Stimulated activated CD8-positive, alpha-beta memory T cell treated with anti-CD3 and anti-CD28 coated beads, Interleukin-15, amount 100 ng/mL, for 1 hour (primary cell): ENCODE measurements around the gene PTPRZ1.

Source experiments
- DNase-seq: peaks from one replicate; pipeline ENCODE4 v3.0.0-alpha.2; 2020; ENCODE audit warnings: low read depth

PTPRZ1 gene

DNA sequence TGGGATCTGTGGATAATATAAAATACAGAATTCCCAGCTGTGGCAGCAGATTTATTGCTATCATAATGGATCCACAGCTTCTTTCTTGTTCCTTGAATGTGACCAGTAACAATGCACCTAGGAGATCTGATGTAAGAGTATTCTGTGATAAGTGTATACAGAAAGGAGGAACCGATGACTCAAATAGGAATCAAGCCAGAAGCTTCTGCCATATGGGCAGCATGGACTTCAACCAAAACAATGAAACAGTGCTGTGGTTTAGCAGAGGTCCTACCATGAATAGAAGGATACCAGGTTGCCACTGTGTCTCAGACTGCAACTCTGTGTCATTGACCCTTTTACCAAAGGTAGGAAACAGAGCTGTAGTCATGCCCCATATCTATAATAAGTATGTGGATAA is 81.8 kb downstream of the PTPRZ1 start:
- DNase-seq: no peak

DNA sequence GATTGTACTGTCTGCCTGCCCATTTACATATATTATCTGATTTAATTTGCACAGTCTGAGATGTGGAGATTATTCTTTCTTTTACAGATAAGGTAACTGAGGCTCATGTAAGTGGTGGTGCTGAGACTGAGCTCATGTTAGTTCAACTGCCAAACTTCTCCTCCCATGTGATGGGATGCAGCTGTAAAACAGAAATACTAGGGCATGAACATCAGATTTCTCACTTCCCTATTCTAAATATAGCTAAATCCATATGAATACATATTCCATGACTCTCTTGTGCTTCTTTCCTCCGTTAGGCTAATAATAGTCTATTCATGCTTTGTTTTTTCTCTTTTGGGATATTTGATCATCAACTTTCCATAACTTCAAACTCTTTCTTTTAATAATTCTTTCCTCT is 84.7 kb downstream of the PTPRZ1 start:
- DNase-seq: no peak

DNA sequence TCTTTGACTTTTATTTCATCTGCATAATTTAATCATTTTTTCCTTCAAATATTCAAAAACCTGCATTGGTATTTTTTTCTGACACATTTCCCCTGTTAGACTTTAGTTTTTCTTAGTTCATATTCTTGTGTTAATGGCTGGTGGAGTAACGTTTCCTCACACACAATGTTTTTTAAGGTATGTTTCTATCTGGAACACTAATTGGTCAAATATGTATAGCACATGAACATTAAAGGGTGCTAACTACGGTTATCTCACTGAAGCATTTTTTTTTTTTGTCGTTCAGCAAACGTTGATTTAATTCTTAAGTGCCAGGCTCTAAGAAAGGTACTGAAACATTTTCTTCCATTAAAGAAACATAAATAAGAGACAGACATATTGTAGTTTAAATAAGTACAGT is 87.7 kb downstream of the PTPRZ1 start:
- no peak for DNase-seq

DNA sequence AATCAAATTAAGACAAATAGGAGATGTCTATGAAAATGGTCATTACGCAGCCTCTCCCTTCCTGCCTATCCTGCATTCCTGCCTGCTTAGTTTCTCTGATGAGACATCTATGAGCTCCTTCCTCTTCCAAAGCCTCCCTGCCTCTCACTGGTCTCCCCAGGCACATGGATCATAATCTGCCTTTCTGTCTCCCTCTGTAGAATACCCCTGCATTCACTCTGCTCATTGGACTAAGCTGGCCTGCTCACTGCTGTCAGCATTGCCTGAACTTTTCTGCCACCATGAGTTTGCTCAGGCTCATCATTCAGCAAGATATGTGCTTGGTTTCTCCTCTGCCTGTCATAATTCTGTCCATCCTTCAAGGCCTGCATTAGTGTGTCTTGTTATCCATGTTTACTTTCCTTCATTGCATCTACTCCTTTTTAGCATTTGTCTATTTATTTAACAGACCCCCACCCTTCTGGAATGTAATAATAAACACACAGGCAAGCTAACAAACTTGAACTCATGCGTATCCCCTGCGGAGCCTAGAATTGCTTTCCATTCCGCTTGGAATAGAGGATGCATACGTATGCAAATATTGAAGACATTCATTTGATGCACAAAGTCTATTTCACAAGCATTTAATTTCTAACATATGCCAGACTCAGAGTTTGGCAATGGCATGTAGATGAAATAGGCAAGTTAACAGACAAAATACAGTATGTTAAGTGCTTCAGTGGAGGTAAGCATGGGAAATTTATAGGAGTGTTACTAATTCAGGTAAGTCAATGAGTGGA is 88.3 kb downstream of the PTPRZ1 start:
- DNase-seq: no peak

DNA sequence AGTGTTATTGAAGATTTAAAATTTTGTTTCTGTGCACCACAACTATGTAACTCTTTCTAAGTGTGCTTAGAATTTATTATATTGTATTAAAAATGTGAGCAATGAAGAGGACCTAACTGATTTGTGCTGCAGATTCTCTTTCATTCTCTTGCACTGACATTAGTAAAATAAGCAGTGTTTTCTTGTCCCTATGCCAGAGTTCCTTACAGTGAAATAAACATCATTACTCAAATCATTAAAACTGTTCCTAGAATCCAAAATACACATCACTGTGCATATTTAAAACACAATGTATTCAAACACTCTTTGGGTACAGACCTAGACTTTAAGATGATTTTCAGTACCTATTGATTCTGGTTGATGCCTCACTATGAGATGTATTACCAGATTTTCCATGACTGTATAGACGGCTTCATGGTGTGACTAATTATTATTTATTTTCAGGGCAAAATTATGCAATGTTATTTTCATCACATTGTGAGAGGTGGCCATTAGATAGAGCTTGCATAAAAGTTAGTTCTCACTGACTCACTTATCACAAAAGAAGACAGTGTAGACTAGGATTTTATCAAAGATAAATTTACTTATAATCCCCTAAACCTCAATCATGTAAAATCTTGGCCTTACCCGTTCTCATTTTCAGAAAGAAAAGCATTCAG is 93.4 kb downstream of the PTPRZ1 start:
- no peak for DNase-seq

DNA sequence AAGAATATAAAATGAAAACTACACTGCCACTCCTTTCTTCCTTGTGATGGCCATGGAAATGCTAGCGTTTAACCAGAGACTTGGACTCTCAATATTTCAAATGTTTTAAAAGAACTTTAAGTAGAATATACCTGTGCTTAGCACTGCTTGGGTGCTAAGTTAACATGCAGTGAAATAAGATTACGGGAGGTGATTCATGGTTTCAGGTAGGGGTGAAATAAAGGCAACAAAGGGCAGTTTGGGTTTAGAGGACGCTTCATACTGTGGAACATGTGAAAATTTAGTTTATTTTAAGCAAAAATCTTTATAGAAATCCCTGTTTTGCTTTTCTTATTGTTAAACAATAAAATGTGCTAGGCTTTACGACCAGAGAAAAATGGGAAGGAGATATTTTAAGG is 94.0 kb downstream of the PTPRZ1 start:
- DNase-seq: no peak

DNA sequence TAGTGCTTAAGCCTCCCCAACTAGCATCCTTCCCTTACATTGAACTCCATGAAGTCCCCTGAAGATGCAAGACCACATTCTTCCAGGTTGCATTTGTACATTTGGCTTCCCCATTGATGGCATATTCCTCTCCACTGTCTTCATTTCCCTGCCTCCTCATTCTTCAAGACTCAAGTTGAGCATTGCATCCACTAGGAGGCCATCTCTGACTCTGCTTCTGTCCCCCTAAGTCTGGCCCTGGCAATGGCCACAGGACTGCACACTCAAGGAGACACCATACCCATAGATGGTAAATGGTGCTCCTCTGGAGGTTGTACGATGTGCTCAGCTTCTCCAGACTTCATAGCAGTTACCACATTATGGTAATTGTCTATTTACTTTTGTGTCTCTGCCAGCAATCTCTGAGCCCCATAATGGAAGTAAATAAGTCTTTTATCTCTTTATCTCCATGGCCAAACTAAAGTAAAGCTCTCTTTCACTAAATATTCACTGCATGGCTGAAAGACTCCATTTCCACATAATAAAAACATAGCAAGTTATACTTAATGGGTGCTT is 112.6 kb downstream of the PTPRZ1 start:
- no peak for DNase-seq

DNA sequence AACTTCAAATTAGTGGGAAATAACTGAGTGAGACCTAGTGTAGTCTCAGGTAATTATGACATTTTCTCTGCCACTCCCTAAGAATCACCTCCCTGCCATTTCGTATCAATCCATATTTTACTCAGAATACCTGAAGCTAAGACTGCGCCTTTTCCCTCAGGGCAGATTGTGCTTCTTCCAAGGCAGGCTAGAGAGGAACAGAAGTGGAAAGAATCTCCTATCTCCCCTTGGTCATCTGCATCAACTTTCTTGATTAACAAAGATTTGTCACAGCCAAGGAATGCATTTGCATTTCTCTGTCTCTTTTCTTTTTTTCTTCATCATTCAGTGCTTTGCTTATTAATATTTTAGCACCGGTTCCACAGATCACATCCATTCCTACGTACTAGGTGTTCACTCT is 119.1 kb downstream of the PTPRZ1 start:
- DNase-seq: no peak

DNA sequence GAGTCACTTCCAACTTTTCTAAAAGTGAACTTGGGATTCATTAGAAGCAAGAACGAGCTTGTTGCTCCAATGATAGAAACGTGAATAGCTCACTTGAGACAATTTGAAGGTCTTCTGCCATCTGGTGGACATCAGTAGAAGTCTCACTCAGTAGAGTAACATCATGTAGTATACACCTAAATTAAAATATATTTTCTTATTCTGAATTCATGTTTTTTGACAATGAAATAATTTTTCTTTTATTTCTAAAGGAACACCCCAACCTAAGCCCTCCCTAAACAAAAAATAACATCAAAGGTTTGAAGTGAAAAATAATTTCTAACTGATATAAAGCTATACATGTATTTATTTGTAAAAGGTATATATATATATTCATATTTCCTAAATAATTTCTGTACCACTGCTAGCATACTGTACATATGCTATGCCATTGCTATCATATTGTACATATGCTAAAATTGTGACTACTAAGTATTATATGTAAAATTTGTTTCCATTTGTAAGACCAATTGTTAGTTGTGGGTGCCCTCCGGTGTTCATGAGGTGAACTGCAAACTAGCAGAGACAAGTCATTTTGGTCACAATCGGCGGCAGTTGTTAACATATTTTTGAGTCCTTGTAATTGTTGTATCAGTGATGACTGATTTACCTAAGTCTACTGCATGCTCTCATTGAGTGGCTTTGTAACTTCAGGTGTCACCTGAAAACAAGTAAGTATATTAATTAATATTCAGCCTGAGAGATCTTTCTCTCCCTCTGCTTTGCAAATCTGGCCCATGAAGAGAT is 121.9 kb downstream of the PTPRZ1 start:
- DNase-seq: no peak

DNA sequence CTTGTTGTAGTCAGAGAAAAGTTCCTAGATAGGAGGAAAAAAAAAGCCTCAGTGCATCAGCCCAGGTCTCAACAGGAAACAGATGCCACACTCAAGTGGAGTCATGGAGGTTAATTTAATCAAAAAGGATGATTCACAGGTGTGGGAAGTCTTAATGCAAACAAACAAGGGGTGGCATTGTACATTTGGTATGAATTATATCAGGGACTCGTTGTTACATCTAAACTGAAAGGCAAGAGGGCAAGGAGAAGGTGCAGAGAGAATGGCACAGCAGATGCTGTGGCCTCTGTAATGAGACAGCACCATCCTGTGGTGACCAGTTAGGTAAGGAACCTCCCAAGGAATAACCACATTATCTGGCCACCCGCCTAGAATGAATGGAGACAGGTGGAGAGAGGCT is 133.7 kb downstream of the PTPRZ1 start:
- no peak for DNase-seq

DNA sequence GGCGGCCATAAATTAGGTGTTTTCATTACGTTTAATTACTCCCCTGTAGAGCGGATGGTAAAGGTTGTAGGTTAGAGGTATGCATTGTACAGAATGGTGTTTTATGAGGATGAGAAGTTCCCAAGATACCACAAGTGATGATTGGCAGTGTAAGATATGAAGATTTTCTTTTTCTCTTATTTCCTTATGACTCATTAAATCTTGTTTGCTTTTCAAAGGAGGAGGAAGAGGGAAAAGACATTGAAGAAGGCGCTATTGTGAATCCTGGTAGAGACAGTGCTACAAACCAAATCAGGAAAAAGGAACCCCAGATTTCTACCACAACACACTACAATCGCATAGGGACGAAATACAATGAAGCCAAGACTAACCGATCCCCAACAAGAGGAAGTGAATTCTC is 137.2 kb downstream of the PTPRZ1 start:
- no peak for DNase-seq

DNA sequence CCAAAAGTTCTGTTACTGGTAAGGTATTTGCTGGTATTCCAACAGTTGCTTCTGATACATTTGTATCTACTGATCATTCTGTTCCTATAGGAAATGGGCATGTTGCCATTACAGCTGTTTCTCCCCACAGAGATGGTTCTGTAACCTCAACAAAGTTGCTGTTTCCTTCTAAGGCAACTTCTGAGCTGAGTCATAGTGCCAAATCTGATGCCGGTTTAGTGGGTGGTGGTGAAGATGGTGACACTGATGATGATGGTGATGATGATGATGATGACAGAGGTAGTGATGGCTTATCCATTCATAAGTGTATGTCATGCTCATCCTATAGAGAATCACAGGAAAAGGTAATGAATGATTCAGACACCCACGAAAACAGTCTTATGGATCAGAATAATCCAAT is 140.1 kb downstream of the PTPRZ1 start:
- DNase-seq: no peak

DNA sequence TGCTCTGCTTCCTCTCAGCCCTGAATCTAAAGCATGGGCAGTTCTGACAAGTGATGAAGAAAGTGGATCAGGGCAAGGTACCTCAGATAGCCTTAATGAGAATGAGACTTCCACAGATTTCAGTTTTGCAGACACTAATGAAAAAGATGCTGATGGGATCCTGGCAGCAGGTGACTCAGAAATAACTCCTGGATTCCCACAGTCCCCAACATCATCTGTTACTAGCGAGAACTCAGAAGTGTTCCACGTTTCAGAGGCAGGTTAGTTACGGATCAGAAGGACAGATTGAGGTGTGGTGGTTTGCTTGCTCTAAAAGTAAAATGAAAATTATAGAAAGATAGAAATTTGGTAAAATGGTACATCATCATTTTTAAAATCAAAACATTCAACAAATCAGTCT is 140.7 kb downstream of the PTPRZ1 start:
- no peak for DNase-seq

DNA sequence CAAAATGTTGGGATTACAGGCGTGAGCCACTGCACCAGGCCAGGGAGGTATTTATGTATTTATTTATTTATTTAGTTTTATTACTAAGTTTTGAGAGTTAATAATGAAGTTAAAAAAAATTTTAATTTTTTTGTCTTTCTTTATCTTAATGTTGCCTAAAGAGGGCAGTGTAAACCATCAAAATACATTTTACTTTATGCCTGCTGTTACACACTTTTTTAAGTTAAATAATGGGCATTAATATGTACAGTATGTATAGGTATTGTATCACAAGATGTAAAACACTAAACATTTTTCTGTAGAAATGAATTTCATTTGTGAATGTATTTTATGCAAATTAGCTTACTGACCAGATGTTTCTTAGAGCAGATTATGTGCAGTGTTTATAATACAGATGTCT is 141.7 kb downstream of the PTPRZ1 start:
- no peak for DNase-seq

DNA sequence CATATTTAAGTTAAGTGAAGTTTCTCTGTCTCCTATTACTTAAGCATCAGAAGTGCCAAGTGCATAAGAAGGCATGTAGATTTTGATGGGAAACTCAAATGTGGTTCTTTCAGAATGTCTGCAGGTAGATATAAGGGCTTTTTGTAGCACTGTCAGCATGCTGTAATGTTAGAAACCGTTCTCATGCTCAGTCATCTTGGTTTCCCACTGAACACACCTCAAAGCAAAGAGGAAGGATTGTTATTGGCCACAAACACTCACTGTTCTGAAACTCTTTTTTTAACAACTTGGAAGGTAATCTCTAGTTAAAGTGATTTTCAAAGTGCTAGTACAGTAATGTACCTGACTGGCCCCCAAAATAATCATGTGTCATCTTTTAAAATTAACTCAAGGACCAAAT is 145.1 kb downstream of the PTPRZ1 start:
- no peak for DNase-seq

DNA sequence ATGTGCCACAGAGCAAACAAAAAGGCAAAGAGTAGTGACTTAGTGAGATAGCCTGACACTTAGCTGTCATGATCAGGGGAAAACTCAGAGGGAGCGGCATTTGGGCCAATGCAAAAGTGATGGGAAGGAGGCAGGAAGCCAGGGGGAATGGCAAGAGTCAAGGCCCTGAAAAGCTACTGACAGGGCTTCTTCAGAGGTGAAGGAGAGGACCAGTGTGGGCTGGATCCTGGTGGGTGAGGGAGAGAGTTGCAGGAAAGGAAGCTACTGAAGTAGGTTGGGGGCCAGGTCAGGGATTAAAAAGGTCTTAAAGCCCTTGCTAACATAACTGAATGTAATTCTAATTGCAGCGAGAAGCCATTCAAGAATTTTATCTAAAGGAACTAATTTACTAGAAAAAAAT is 154.1 kb downstream of the PTPRZ1 start:
- DNase-seq: no peak

DNA sequence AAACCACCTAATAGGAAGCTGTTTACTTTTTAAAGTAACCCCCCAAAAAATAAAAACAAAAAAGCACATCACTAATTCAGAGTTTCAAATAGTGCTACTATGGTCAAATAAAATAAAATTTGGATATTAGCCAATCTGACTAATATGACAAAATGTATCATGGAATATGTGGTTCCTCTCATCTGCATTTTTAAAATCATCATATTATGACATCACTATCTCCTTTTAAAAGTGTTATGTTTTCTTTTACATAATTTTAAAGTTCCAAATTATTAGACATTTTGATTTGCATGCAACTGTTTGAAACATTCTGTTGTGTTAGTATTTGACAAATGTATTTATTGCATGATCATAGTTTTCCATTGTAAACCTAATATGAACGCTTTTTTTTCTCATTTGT is 160.7 kb downstream of the PTPRZ1 start:
- no peak for DNase-seq

DNA sequence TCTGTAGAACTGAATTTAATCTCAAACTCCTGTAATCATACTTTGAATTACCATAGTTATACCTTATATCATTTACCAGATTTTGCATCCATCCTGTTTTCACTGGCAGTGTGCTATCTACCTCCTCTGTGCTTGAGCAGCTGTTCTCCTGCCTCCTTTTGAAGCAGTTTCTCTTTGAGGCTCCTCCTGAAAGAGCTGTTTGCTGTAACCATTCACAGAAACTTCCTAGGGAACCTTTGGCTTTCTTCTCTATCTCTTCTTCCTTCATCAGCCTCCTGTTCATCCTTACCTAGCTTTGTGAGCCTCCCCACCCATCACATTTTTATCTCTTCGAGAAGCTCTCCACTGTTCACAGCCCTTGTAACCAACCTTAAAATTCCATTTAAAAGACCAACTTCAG is 162.9 kb downstream of the PTPRZ1 start:
- DNase-seq: no peak

DNA sequence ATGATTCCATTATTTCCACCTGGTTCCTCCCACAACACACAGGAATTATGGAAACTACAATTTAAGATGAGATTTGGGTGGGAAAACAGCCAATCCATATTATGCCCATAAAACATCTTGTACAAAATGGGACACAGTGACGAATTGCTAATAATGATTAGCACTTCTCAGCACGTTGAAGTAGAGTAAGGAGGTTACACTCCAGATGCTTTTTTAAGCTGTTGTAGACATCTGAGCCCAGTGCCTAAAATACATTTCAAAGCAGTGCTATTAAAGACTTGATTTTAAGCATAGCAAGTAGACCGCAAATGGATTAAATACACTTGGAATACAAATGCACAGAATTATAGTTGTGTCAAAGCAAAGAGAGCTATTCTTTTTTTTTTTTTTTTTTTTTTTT is 165.2 kb downstream of the PTPRZ1 start:
- DNase-seq: no peak

DNA sequence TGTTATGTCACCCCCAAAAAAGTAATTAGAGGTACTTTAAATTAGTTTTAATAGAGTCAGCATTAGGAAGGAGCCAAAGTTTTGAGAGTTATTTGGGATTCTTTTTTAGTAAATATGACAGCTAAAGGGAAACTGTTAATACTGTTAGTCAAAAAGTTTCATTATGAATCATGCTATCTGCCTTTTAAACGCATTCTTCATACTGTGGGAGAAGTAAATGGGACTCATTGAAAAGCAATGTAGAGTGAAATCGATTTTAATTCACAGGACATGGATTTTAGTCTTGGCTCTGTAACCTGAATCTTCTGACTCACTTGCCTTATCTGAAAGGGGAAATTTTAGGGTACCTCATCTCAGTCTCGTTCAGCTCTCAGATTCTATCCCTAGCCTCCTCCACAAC is 165.9 kb downstream of the PTPRZ1 start:
- no peak for DNase-seq

DNA sequence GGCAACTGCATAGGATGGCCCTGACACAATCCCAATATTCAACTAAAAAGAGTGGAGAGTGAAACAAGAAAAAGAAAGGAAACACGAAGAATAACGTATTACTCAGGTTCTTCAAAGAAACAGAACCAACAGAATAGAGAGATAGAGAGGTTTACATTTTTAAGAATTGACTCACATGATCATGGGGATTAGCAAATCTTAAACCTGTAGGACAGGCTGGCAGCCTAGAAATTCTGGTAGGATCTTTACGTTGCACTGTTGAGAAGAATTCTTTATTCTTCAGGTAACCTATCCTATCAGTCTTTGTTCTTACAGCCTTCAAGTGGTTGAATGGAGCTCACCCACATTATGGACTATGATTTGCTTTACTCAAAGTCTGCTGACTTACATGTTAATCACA is 167.2 kb downstream of the PTPRZ1 start:
- DNase-seq: no peak

DNA sequence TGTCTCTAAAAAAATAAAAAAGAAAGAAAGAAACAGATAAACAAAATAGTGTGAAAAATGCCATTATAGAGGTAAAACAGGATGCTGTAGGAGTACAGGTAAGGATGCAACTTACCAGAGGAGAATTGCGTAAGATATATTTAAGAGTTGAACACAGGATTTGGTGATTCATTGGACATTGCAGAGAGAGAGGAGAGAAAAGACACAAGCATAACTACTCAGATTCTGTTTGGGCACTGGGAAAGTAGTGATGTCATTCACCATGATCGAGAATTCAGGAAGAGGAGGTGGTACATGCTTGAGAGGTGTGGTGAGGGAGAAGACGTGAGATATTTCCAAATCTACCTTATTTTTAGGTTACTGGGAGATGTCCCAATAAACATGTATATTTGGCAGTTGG is 173.4 kb downstream of the PTPRZ1 start:
- DNase-seq: no peak

DNA sequence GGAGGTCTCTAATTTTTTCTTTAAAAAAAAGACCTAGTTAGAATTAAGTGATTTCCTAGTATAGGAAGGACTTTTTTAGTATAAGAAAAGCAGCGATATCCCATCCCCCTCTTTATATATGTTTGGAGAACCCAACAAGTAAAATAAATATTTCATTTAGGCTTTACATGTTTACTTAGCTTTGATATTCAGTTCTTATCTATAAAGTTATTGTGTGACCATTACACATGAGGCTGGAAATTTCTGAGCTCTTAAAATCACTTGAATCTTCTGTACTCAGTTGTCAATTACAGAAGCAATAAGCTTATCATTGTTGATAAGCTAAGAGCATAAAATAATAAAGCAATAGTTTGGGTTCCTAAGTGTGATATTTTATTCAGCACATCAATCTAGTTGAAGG is 181.4 kb downstream of the PTPRZ1 start:
- DNase-seq: no peak
